ENCODE measurements around the gene SIN3B.

SIN3B gene

DNA sequence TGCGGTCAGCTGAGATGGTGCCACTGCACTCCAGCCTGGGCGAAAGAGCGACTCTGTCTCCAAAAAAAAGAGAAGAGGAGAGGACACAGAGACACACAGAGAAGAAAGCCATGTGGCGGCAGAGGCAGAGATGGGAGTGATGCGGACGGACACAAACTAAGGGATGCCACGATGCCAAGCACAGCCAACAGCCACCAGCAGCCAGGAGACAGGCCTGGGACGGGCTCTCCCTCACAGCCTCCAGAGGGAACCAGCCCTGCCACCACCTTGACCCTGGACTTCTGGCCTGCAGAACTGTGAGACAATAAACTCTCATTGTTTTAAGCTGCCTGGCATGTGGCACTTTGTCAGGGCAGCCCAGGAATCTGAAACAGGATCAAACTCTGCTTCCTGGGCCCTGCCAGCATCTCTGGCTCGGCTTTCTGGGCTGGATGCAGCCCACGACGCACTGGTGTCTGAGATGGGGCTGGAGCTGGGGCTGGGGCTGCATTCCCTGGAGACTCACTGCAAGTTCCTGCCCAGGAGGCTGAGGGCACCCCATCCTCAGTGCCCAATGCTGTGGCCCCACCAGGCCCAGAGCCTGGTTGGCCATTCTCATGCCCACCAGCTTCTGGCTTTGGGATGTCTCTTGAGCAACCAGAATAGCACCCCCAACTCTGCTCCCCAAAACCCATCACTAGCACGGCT lies 62.6 kb downstream of the SIN3B start:
- no peak for DNase-seq

- no peak for DNase-seq
Measured at GRCh38 chr19:16892436-16892835, 63.2 kb downstream of the SIN3B start.

DNA sequence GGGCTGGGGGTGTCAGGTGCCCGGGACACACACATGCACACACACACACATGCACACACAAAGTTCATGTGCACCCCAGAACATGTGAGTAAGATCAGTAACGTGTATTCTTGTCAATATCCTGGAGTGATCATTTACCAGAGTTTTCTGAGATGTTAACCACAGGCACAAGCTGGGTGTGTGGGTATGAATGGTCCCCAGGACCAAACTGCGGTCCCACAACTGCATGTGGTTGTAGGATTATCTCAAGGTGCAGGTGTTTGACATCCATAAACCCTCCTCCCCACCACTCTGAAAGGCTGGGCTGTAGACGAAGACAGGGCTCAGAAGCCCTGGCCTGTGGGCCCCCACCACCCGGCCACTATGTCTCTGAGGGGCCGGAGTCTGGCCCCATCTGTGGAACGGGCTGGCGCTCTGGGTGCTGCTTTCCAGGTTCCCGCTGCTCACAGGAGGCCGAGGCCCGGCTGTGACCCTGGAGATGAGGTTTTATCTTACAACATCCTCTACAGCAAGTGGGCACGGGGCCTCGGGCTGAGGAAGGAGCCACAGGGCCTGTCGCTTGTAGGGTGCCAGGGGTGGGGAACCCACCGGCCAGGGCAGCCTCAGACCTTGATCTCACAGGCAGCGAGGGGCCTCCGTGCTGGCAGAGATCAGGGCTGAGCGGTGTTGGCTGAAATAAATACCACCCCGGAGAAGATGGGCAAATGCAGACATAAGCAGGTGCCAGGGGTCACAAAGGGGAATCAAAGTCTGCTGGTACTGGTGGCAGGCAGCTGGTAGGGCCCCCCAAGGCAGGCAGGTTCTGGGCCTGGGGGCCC lies 63.9 kb downstream of the SIN3B start:
- no peak for DNase-seq

- no peak for DNase-seq
Measured at GRCh38 chr19:16893686-16893989, 64.4 kb downstream of the SIN3B start.

DNA sequence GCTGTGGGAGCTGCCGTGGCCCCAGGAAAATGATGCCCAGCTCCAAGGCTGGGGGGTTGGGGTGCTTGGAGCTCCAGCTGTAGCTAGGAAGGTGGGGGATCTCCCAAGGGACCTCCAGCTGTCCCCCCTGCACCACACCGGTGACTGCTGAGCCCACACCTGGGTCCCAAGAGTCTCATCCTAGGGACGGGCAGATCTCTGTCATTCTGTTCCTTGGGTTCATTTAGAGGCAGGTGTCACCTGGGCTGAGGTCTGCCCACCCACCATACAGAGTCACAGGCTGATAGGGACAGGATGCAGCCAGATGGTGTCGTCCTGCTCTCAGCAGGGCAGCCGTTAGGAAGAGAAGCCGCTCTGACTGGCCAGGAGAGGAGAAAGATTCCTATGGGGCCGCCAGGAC lies 64.9 kb downstream of the SIN3B start:
- DNase-seq: no peak

DNA sequence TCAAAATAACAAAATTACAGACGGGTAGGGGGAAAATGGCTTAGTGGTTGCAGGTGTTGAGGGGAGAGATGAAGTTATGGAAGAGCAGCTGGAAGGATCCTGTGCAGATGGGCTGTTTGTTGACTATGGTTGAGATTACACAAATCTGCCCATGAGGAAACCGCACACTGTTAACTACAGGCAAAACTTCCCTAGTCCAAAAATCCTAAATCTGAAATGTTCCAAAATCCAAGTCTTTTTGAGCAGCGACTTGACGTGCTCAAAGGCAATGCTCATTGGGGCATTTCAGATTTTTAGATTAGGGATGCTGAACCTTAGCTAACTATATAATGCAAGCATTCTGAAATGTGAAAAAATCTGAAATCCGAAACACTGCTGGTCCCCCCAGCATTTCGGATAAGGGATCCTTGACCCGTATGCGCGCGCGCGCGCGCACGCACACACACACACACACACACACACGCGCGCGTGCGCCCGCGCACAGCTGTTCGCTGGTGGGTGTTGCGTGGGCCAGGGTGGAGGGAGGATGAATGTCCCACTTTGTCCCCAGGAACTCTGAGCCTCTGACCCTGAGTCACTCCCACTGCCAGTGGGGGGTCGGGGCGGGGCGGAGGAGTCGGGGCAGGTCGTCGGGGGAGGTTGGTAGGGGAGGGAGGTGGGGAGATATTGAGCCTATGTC lies 66.4 kb downstream of the SIN3B start:
- DNase-seq: no peak

DNA sequence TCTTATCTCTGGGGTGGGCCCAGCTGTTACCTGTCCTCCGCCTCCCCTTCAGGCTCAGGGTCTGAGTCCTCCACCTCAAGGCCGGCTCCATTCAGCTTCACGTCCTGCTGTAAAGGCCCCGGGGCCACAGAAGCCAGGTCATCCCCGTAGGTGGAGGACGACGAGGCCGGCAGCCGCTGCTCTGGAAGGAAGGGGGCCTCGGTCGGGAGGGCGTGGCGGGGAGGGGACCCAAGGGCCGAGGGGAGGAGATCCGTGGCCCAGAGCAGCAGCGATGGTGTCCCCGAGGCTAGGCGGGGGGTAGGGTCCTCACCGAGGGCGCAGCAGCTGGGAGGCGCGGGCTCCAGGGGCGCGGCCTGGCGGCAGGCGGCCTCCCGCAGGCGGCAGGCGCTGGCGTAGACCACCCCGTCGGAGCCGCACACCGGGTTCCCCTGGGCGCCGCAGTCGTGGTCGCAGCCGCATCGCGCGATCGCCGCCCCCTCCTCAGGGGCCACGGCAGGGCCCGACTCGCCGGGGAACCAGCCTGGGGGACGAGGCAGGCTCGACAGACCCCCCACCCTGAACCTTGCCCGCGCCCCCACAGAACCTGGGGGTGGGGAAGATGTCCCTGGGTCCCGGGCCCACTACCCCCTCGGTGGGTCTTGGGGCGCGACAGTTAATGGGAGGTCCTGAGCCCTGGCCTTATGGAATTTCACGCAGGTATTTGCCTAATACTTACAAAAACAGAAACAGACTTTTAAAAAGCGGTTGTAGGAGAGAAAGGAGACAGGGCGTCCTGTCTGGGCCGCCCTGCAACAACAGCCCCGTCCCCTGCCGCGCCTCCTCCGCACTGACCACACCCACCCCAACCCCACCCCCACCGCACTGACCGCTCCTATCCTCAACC lies 67.2 kb downstream of the SIN3B start:
- DNase-seq: no peak

- peak; percentile 84 for DNase-seq
Measured at GRCh38 chr19:16897029-16897855, 68.0 kb downstream of the SIN3B start.

- DNase-seq: no peak
Measured at GRCh38 chr19:16897856-16898161, 68.6 kb downstream of the SIN3B start.

DNA sequence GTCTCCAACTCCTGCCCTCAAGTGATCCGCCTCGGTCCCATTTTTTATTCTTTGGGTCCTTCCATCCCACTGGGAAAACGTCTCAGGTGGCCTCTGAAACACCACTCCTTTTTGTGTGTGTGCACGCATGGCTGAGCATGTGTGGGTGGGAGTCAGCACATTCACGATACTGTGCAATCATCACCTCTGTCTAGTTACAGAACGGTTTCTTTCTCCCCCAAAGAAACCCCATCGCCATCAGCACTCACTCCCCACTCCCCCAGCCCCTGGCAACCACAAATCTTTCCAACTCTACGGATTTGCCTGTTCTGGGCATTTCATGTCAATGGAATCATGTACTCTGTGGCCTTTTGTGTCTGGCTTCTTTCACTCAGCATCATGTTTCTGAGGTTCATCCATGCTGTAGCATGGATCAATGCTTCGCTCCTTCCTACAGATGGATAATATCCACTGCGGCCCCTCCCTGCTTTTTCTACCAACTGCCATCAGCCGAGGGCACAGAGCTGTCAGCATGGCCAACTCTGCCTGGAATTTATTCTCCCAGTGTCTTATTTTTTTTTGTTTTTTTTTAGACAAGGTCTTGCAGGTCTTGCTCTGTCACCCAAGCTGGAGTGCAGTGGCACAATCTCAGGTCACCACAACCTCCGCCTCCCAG lies 69.3 kb downstream of the SIN3B start:
- DNase-seq: no peak

DNA sequence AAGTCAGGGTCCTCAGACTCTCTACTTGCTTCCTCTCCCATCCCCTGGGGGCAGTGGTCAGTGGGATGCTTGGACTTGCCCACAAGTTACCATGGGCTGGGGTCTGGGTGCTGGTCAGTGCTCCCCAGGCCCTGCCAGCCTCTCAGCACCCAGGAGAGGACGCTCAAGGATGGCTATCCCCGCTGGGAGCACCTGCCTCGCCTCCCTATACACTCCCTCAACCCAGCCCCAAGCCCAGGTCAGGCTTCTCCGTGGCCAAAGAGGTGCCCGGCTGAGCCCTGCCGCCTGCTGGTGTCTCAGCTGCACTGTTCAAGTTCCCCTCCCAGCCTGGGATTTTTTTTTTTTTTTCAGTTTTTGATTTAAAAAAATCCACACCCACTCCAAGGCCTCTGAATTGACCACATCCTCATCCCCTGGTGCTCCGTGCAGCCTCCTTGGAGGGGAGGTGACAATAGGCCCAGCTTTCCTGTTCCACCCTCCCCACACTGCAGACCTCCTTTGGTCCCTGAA lies 70.4 kb downstream of the SIN3B start:
- no peak for DNase-seq

- no peak for DNase-seq
Measured at GRCh38 chr19:16901491-16902175, 72.4 kb downstream of the SIN3B start.

DNA sequence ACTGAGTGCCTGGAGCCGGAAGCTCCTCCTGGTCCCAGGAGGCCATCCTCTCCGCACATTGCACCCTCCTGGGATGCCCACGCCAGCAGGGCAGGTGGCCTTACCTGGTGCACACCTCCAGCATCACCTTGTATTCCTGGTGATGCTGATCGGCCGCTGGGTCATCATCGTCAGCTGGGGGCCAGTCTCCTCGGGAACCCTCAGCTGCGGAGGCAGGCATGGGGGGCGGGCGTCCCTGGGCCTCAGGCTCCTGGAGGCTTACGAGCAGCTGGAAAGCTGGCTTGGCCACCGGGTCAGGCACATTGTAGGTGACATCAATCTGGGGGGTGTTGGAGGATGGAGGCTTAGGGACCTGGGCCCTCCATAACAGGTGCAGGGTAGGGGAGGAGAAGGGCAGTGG lies 73.3 kb downstream of the SIN3B start:
- no peak for DNase-seq

- DNase-seq: no peak
Measured at GRCh38 chr19:16903347-16903746, 74.1 kb downstream of the SIN3B start.

DNA sequence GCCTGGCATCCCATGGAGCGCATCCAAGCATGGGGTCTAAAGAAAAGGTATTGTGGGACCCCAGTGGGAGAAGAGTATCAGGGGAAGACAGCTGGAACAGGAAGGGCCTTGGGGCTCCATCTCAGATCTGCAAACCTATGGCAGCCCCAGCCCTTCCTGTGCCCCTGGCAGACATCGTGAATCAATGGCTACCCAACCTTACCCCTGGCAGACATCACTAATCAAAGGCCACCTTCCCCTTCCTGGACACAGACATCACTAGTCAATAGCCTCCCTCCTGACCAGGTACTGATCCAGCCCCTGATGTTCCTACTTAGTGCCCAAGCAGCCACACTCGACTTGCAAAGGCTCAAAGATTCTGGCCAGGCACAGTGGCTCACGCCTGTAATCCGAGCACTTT lies 75.4 kb downstream of the SIN3B start:
- DNase-seq: no peak

DNA sequence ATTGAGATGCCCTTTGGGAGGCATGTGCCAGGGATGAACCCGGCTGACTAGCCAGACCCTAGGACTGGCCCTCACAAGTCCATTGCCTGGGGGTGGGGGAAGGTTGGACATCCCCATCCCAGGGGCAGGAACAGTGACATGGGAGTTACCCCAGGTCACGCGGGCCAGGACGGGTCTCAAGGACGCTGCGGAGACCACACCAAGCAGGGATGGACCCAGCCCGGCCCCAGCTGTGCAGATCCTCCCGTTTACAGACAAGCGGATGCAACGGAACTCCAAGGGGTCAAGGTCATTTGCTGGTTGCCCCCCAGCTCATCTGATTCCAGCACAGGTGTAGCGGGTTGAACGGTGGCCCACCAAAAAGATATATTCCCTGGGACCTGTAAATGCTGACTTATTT lies 79.6 kb downstream of the SIN3B start:
- DNase-seq: no peak

- DNase-seq: no peak
Measured at GRCh38 chr19:16911046-16911445, 81.8 kb downstream of the SIN3B start.

DNA sequence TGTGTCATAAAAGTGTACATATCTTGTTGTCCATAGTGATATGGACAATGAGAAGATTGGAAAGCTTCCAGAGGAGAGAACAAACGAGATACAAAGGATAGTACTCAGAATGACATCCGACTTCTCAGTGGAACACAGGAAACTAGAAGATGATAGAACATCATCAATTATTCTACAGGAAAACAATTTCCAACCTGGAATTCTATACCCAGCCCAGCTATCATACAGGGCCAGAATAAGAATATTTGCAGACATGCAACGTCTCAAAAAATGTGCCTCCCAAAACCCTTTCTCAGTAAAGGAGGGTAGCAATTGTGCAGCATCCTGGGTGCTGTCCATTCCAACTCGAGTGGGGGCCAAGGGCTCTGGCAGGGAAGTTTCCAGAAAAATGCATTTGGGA lies 83.6 kb downstream of the SIN3B start:
- no peak for DNase-seq

DNA sequence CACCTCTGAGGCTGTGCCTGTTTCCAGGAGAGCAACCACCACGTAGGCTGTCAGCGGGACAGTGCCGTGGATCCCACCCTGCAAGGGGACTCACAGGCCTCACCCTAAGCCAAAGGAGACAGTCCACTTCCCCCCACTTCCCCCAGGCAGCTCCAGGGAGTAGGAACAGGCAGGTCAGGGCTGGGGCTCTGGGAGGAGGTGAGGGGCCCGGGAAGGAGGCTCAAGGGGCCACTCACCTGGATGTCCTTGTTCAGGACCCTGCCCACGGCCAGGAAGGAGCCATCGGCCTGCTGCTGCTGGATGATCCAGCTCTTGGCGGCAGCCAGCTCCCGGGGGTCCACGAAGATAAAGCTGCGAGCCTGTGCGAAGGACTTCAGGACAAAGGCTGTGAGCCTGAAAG lies 85.2 kb downstream of the SIN3B start:
- no peak for DNase-seq

DNA sequence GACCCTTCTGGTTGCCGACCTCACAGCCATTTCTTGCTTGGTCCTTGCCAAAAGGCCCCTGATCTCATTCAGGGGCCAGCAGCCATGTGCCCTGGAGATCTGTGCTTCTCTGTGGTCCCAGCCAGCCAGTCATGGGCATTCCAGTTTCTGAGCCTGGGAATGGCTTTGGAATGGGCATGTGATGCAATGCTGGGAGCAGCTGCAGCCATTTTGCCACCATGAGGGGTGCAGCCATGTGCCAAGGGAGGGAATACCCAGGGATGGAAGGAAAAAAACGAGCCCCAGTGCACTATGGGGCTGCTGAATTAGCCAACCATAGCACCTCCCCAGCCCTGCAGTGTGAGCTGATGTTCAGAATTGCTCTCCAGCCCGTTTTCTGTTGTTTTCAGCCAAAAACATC lies 85.9 kb downstream of the SIN3B start:
- DNase-seq: no peak

GRCh38 chr19:16915734-16916133 lies 86.5 kb downstream of the SIN3B start:
- DNase-seq: no peak

Data from fibroblast of skin of right biceps (primary cell).